ENCODE results near the gene BASP1. TPM values are rescaled to one million over a fixed set of nuclear protein-coding genes. Genes with fewer than 3 reads are reported as not detected.
"Not testable (repeated sequence)": the region's sequence is repeated elsewhere in the genome, so short reads cannot be mapped to it uniquely, and the experiment has no call there.

The BASP1 gene
- total and polyA plus RNA-seq, 5 donors, result 3.8 to 12.0 (median 8.4) TPM

DNA sequence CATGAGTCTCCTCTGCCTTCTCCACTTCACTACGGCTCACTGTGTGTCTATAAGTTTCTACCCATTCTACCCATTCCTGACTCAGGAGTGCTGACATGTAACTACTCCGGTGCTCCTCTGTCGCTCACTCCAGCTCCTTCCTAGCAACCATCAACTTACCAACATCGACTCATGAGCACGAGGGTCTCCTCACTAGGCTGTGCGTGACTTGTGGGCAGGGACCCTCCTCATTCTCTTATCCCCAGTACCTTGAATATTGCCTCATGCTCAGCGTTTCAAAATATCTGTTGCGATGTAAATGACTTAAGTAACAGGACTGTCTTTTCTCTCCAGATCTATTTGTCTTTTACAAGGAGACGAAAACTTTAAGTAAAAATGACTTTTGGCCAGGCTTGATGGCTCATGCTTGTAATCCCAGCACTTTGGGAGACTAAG is 73.1 kb downstream of the BASP1 start:
- H3K4me1 ChIP-seq (ENCODE audit: control insufficient read depth, insufficient read depth, low read length), result no peaks in the 10 kb centered on the region
- intact Hi-C loops (cut with DNase I), result no loop called here
- no peak overlapping the region for H3K4me3 ChIP-seq (ENCODE audit: low read length)
- no peaks in the 10 kb centered on the region for H3K27me3 ChIP-seq (ENCODE audit: control insufficient read depth, insufficient read depth)
- ATAC-seq, result no peak
- H3K9me3 ChIP-seq (ENCODE audit: control insufficient read depth, low read length), result peaks cover 9% of the 10 kb centered on the region
- no peak for DNase-seq
- no peak overlapping the region for H3K27ac ChIP-seq (ENCODE audit: low read length)
- WGBS, result 65% methylated on average over 9 of the region's 9 CpGs

DNA sequence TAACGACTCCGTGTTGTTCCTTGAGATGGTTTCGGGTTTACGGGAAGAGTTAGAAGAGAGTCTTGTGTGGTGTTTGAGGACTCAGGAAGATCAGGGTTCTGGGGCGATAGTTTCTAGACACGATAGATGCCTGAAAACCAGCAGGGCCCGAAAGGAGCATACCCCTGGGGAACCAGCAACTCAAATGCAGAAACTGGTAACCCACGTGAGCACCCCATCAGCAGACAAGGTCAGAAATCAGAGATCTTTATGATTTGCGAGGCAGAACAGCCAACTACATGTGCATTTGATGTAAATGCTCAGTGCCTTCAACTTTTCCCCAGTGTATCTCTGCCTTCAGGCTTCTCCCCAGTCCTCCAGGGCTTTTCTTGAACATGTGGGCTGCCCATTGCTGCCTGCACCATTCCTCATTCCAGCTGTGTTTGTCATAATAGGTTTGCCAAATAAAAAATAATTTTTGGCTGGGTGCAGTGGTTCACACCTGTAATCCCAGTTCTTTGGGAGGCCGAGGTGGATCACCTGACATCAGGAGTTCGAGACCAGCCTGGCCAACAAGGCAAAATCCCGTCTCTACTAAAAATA is 75.1 kb downstream of the BASP1 start:
- Histone ChIP-seq H3K4me1 (ENCODE audit: control insufficient read depth, insufficient read depth, low read length) (no peaks in the 10 kb centered on the region), H3K9me3 (ENCODE audit: control insufficient read depth, low read length) (peaks cover 9% of the 10 kb centered on the region), H3K27ac (ENCODE audit: low read length) (no peak overlapping the region), H3K4me3 (ENCODE audit: low read length) (no peak overlapping the region), H3K27me3 (ENCODE audit: control insufficient read depth, insufficient read depth) (no peaks in the 10 kb centered on the region)
- ATAC-seq (no peak), DNase-seq (no peak)
- WGBS, result 92% methylated on average over 12 of the region's 12 CpGs
- intact Hi-C loops (cut with DNase I), result no loop called here

DNA sequence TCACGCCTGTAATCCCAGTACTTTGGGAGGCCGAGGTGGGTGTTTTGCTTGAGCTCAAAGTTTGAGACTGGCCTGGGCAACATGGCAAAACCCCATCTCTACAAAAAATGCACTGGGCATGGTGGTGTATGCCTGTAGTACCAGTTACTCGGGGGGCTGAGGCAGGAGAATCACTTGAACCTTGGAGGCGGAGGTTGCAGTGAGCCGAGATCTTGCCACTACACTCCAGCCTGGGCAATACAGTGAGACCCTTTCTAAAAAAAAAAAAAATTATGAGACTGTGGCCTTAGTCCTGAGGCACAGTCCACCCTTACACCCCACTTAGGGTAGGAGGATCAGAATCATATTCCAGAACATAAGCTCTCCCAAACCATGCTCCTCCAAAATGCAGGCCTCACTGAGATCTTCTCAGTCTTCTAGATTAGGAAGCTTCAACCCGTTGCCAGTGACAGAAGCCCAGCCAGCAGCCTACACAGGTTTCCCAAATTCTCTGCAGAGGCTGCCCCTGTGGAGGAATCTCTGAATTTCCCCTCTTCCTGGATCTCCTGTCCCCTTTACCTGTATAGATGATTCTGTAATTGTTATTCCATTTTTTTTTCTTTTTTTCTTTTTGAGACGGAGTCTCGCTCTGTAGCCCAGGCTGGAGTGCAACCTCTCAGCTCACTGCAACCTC is 77.3 kb downstream of the BASP1 start:
- WGBS, result 85% methylated on average over 8 of the region's 8 CpGs
- no peak for ATAC-seq

DNA sequence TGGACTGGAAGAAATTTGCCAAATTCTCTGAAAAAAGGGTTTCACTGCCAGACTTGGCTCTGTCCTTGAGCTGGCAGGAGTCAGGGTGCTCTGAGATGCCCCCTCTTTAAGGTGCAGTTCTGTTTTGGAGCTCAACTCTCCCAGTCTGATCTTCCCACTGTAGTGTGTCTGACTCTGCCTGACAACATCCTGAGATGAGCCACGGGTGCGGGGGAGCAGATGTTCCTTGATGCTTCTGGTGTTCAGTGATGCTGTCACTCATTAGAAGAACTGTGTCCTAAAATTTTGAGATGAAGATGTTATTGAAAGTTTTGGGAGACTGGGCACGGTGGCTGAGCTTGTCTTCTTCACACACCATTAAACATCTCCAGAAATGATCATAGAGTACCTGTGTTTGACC is 78.2 kb downstream of the BASP1 start:
- intact Hi-C loops (cut with DNase I), result no loop called here
- no peak overlapping the region for H3K4me3 ChIP-seq (ENCODE audit: low read length)
- 79% methylated on average over 3 of the region's 3 CpGs for WGBS
- H3K27me3 ChIP-seq (ENCODE audit: control insufficient read depth, insufficient read depth), result no peaks in the 10 kb centered on the region
- peaks cover 4% of the 10 kb centered on the region for H3K9me3 ChIP-seq (ENCODE audit: control insufficient read depth, low read length)
- ATAC-seq (no peak), DNase-seq (no peak)
- H3K27ac ChIP-seq (ENCODE audit: low read length), result no peak overlapping the region
- H3K4me1 ChIP-seq (ENCODE audit: control insufficient read depth, insufficient read depth, low read length), result no peaks in the 10 kb centered on the region

More for the DNA sequence above, 77.3 kb downstream of the BASP1 start:
- intact Hi-C loops (cut with DNase I), result no loop called here
- Histone ChIP-seq H3K27me3 (ENCODE audit: control insufficient read depth, insufficient read depth) (no peaks in the 10 kb centered on the region), H3K27ac (ENCODE audit: low read length) (no peak overlapping the region), H3K4me3 (ENCODE audit: low read length) (no peak overlapping the region), H3K9me3 (ENCODE audit: control insufficient read depth, low read length) (peaks cover 4% of the 10 kb centered on the region), H3K4me1 (ENCODE audit: control insufficient read depth, insufficient read depth, low read length) (no peaks in the 10 kb centered on the region)
- DNase-seq, result no peak

DNA sequence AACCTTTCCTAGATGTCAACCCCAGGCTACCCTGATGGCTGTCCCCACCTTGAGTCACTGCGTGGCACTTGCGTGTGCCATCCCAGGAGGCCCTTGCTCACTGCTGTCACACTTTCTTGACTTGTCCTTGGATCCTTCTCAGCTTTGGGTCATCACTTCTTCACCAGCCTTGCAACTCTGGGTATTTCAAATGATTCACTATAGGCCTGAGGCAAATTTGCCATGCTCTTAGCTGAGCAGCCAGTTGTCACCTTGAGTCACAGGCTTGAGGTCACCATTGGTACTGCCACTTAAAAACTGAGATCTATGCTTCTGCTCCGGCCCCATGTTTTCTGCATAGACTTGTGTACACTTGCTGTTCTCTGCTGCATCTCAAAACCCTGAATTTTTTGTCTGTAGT is 84.7 kb downstream of the BASP1 start:
- DNase-seq, result no peak

DNA sequence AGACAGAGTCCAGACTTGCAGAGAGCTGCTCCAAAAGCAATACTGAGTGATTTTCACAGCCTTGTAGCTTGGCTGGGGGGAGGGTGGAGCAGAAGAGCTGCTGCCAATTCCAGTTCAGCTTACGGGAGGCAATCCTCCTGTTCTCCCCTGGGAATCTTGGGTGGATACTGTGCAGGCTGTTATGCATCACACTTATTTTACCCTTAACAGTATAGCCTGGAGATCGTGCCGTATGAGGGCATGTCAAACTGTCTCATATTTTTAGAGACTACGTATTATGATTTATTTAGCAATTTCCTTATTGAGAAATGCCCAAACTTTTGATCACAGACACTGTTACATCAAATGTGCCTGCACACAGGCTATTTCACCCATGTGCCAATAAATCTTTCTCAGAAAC is 85.2 kb downstream of the BASP1 start:
- ATAC-seq, result peak; percentile 53 to 57

More for the DNA sequence above, 84.7 kb downstream of the BASP1 start:
- Histone ChIP-seq H3K4me3 (ENCODE audit: low read length) (no peak overlapping the region), H3K27ac (ENCODE audit: low read length) (no peak overlapping the region), H3K9me3 (ENCODE audit: control insufficient read depth, low read length) (peaks cover 2% of the 10 kb centered on the region), H3K27me3 (ENCODE audit: control insufficient read depth, insufficient read depth) (no peaks in the 10 kb centered on the region), H3K4me1 (ENCODE audit: control insufficient read depth, insufficient read depth, low read length) (no peaks in the 10 kb centered on the region)
- ATAC-seq, result no peak
- intact Hi-C loops (cut with DNase I), result no loop called here
- 90% methylated on average over 3 of the region's 3 CpGs for WGBS

DNA sequence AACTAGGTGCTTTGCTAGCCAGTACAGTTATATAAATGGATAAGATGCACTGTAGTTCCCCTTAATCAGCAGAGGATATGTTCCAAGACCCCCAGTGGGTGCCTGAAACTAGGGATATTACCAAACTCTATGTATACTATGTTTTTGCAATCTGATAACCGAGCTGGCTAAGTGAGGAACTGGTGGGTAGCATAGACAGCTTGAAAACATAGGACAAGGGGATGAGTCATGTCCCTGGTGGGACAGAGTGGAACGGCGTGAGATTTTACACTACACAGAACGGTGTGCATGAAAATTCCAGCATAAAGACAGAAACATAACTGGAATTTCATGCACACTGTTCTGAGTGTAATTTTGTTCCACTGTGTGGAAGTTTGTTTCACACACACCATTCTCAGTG is 86.9 kb downstream of the BASP1 start:
- no peak for ATAC-seq

More for the DNA sequence above, 85.2 kb downstream of the BASP1 start:
- Histone ChIP-seq H3K4me1 (ENCODE audit: control insufficient read depth, insufficient read depth, low read length) (no peaks in the 10 kb centered on the region), H3K9me3 (ENCODE audit: control insufficient read depth, low read length) (peaks cover under 1% of the 10 kb centered on the region), H3K27me3 (ENCODE audit: control insufficient read depth, insufficient read depth) (no peaks in the 10 kb centered on the region), H3K4me3 (ENCODE audit: low read length) (no peak overlapping the region), H3K27ac (ENCODE audit: low read length) (no peak overlapping the region)
- peak in 2 of 3 donors; percentile 48 to 58 for DNase-seq
- 35% methylated on average over 4 of the region's 4 CpGs for WGBS
- intact Hi-C loops (cut with DNase I), result no loop called here

DNA sequence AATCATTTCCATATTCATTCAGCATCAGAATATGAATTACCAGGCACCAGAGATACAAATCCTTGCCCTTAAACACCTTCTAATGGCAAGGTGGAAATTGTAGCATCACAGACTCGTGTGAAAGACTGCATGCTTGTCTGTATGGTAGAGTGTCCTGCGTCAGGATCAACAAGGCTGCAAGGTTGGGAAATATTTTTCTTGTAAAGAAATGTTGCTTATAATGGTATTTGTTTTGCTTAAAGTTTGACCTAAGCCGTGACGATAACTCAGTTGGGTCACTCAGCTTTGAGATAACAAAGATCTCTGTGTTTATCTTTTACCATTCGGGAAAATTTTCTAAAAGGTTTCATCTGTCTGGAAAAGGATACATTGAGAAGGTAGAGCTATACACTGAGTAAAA is 87.6 kb downstream of the BASP1 start:
- no peak overlapping the region for H3K27ac ChIP-seq (ENCODE audit: low read length)
- H3K27me3 ChIP-seq (ENCODE audit: control insufficient read depth, insufficient read depth), result no peaks in the 10 kb centered on the region

More for the DNA sequence above, 86.9 kb downstream of the BASP1 start:
- no peak for DNase-seq
- Histone ChIP-seq H3K9me3 (ENCODE audit: control insufficient read depth, low read length) (no peaks in the 10 kb centered on the region), H3K27ac (ENCODE audit: low read length) (no peak overlapping the region), H3K27me3 (ENCODE audit: control insufficient read depth, insufficient read depth) (no peaks in the 10 kb centered on the region), H3K4me1 (ENCODE audit: control insufficient read depth, insufficient read depth, low read length) (no peaks in the 10 kb centered on the region), H3K4me3 (ENCODE audit: low read length) (no peak overlapping the region)
- intact Hi-C loops (cut with DNase I), result no loop called here
- 41% methylated on average over 4 of the region's 4 CpGs for WGBS

DNA sequence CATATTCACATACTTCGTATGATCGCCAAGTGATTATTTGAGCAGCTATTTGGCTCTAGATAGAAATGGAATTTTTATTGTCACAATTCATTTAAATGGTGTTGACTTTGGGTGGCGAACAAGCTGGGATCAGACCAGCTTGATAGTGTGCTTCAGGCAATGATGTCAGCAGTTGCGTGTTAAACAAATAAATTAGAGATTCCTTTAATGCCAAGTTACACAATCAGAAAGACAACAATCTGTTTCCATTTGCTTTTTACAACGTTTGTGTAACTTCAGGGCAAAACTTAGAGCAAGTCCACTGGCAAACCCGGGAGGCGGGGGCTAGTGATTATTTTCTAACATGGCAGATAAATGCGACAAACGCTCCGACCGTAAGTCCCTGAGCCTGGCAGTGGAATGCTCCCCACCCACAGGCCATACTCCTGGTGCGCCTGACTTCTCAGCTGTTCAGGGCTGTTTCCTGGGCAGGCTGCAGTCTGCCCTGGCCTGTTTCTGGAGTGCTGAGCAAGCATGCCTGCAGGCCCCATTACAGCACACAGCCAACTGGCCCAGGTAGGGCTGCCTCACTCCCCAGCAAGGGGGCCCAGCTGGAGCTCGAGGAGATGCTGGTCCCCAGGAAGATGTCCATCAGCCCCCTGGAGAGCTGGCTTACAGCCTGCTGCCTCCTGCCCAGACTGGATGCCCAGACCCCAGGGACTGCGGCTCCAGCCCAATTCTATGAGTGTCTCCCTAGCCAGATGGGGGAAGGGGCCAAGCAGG is 88.7 kb downstream of the BASP1 start:
- WGBS, result 45% methylated on average over 14 of the region's 14 CpGs
- Histone ChIP-seq H3K9me3 (ENCODE audit: control insufficient read depth, low read length) (no peaks in the 10 kb centered on the region), H3K4me1 (ENCODE audit: control insufficient read depth, insufficient read depth, low read length) (no peaks in the 10 kb centered on the region), H3K27ac (ENCODE audit: low read length) (no peak overlapping the region), H3K27me3 (ENCODE audit: control insufficient read depth, insufficient read depth) (no peaks in the 10 kb centered on the region), H3K4me3 (ENCODE audit: low read length) (no peak overlapping the region)
- ATAC-seq (peak; percentile 90 to 93), DNase-seq (peak; percentile 72 to 87 (median 76))
- intact Hi-C loops (cut with DNase I), result no loop called here

More for the DNA sequence above, 87.6 kb downstream of the BASP1 start:
- no peak for DNase-seq
- WGBS, result 30% methylated on average over 5 of the region's 5 CpGs
- Histone ChIP-seq H3K4me3 (ENCODE audit: low read length) (no peak overlapping the region), H3K9me3 (ENCODE audit: control insufficient read depth, low read length) (no peaks in the 10 kb centered on the region), H3K4me1 (ENCODE audit: control insufficient read depth, insufficient read depth, low read length) (no peaks in the 10 kb centered on the region)
- ATAC-seq, result no peak
- intact Hi-C loops (cut with DNase I), result no loop called here

DNA sequence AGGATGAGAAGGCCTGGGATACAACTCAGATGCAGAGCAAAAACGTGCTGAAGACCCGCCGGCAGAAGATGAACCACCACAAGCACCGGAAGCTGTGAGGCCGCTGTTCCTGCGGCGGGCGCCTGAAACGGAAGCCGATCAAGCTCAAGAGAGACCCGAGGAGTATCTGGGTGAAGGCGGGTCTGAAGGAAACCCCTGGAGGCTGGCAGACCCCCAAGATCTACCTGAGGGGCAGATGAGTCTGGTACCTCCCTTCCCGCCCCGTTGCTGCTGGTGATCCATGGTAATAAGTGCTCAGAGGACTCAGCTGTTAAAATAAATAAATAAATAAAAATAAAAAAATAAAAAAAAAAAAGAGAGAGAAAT is 89.3 kb downstream of the BASP1 start:
- 90% methylated on average over 14 of the region's 14 CpGs for WGBS
- Histone ChIP-seq H3K4me1 (ENCODE audit: control insufficient read depth, insufficient read depth, low read length) (no peaks in the 10 kb centered on the region), H3K27ac (ENCODE audit: low read length) (no peak overlapping the region), H3K4me3 (ENCODE audit: low read length) (no peak overlapping the region), H3K27me3 (ENCODE audit: control insufficient read depth, insufficient read depth) (no peaks in the 10 kb centered on the region), H3K9me3 (ENCODE audit: control insufficient read depth, low read length) (no peaks in the 10 kb centered on the region)
- DNase-seq, result peak in 1 of 3 donors; percentile 54
- no peak for ATAC-seq
- intact Hi-C loops (cut with DNase I), result no loop called here

DNA sequence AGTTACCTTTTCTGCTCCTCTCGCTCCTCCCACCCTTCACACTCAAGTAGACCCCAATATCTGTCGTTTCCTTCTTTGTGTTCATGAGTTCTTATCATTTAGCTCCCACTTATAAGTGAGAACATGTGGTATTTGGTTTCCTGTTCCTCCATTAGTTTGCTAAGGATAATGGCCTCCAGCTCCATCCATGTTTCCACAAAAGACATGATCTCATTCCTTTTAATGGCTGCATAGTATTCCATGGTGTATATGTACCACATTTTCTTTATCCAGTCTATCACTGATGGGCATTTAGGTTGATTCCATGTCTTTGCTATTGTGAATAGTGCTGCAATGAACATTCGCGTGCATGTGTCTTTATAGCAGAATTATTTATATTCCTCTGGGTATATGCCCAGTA is 90.0 kb downstream of the BASP1 start:
- H3K9me3 ChIP-seq (ENCODE audit: control insufficient read depth, low read length); H3K27ac ChIP-seq (ENCODE audit: low read length); H3K4me1 ChIP-seq (ENCODE audit: control insufficient read depth, insufficient read depth, low read length); H3K4me3 ChIP-seq (ENCODE audit: low read length); DNase-seq; intact Hi-C loops (cut with DNase I); H3K27me3 ChIP-seq (ENCODE audit: control insufficient read depth, insufficient read depth); ATAC-seq: not testable (repeated sequence)
- 88% methylated on average over 4 of the region's 4 CpGs for WGBS
